Ishikawa (cell line): ENCODE measurements around the gene ACSL1.

Source experiments
- CEBPB ChIP-seq: IDR thresholded peaks from 2 replicates; pipeline ENCODE4 v1.6.1; 2012
- CREB1 ChIP-seq: IDR thresholded peaks from 2 replicates; pipeline ENCODE4 v1.6.1; 2012; ENCODE audit warnings: low read depth
- EGR1 ChIP-seq: IDR thresholded peaks from 2 replicates; pipeline ENCODE4 v1.6.1; 2012
- EP300 ChIP-seq: IDR thresholded peaks from 2 replicates; pipeline ENCODE4 v1.6.1; 2012; ENCODE audit warnings: borderline replicate concordance
- FOXM1 ChIP-seq: IDR thresholded peaks from 2 replicates; pipeline ENCODE4 v1.6.1; 2012; ENCODE audit warnings: low read depth, borderline replicate concordance
- NFIC ChIP-seq: IDR thresholded peaks from 2 replicates; pipeline ENCODE4 v1.6.1; 2012
- RAD21 ChIP-seq: IDR thresholded peaks from 2 replicates; pipeline ENCODE4 v1.6.1; 2012; ENCODE audit warnings: low read depth
- TAF1 ChIP-seq: IDR thresholded peaks from 2 replicates; pipeline ENCODE4 v1.6.1; 2012; ENCODE audit warnings: low read depth, mild to moderate bottlenecking
- TEAD4 ChIP-seq: IDR thresholded peaks from 2 replicates; pipeline ENCODE4 v1.6.1; 2012
- YY1 ChIP-seq: IDR thresholded peaks from 2 replicates; pipeline ENCODE4 v1.6.1; 2012; ENCODE audit warnings: low read depth
- TF ChIP-seq, protein P1 (sequence below): IDR thresholded peaks from 2 replicates; pipeline ENCODE4 v1.6.1; 2012
- TF ChIP-seq, protein P2 (sequence below): IDR thresholded peaks from 2 replicates; pipeline ENCODE4 v1.6.1; 2012; ENCODE audit warnings: low read depth, mild to moderate bottlenecking
- TF ChIP-seq, protein P3 (sequence below): IDR thresholded peaks from 2 replicates; pipeline ENCODE4 v1.6.1; 2012

DNA sequence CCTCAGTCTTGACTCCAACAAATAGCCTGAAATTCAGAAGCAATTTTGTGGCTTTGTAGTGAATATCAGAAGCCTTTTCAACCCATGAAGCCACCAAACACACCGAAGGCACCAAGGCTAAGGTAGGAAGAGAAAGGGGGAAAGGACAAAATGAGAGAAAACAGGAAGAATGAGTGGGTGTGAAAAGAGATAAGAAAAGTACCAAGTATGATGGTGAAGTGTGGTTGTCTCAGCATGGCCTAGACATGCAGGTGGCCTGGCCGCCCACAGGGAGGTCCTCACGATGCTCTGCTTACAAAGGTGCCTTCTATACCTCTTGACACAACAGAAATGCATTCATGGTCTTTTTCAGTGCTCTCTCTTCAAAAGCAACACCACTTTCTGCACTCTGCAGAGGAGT lies 34.9 kb downstream of the ACSL1 start:
- TF ChIP-seq, protein P1, sequence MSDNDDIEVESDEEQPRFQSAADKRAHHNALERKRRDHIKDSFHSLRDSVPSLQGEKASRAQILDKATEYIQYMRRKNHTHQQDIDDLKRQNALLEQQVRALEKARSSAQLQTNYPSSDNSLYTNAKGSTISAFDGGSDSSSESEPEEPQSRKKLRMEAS = no peak
- TF ChIP-seq, protein P2, sequence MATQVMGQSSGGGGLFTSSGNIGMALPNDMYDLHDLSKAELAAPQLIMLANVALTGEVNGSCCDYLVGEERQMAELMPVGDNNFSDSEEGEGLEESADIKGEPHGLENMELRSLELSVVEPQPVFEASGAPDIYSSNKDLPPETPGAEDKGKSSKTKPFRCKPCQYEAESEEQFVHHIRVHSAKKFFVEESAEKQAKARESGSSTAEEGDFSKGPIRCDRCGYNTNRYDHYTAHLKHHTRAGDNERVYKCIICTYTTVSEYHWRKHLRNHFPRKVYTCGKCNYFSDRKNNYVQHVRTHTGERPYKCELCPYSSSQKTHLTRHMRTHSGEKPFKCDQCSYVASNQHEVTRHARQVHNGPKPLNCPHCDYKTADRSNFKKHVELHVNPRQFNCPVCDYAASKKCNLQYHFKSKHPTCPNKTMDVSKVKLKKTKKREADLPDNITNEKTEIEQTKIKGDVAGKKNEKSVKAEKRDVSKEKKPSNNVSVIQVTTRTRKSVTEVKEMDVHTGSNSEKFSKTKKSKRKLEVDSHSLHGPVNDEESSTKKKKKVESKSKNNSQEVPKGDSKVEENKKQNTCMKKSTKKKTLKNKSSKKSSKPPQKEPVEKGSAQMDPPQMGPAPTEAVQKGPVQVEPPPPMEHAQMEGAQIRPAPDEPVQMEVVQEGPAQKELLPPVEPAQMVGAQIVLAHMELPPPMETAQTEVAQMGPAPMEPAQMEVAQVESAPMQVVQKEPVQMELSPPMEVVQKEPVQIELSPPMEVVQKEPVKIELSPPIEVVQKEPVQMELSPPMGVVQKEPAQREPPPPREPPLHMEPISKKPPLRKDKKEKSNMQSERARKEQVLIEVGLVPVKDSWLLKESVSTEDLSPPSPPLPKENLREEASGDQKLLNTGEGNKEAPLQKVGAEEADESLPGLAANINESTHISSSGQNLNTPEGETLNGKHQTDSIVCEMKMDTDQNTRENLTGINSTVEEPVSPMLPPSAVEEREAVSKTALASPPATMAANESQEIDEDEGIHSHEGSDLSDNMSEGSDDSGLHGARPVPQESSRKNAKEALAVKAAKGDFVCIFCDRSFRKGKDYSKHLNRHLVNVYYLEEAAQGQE = no peak
- TF ChIP-seq, protein P3, sequence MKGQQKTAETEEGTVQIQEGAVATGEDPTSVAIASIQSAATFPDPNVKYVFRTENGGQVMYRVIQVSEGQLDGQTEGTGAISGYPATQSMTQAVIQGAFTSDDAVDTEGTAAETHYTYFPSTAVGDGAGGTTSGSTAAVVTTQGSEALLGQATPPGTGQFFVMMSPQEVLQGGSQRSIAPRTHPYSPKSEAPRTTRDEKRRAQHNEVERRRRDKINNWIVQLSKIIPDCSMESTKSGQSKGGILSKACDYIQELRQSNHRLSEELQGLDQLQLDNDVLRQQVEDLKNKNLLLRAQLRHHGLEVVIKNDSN = no peak
- TF ChIP-seq TEAD4 (no peak), RAD21 (no peak), YY1 (no peak), TAF1 (no peak), EP300 (no peak), EGR1 (no peak), NFIC (no peak), FOXM1 (no peak), CREB1 (no peak), CEBPB (no peak)
